ENCODE measurements around the gene ZCRB1.
"Not testable (repeated sequence)": the region's sequence is repeated elsewhere in the genome, so short reads cannot be mapped to it uniquely, and the experiment has no call there.

Gene ZCRB1

GRCh38 chr12:42325653-42326474, at the start of gene ZCRB1, which contains the start of gene PPHLN1:
ZCRB1 (minus strand) TSS chr12:42326094; CDS start chr12:42324102, 1,992 bp downstream.
PPHLN1 (plus strand) TSS chr12:42326167; CDS start chr12:42335903, 9,736 bp downstream.
- peak; percentile 81 for DNase-seq

DNA sequence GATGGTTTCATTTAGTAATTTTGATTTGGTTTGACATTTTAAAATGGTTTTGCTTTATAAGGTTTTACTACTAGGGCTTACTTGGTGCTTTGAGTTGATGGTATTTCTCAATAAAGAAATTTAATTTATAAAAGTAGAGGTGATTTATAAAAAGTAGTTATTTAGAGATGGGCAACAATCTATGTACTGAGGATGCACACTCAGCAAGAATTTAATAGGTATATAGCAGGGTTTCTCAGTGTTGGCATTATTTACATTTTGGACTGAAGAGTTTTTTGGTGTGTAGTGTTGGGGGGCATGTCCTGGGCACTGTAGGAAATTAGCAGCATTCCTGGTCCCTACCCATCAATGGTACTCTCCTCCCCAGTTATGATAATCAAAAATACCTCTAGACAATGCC, 47.8 kb upstream of the ZCRB1 start:
- no peak for DNase-seq

DNA sequence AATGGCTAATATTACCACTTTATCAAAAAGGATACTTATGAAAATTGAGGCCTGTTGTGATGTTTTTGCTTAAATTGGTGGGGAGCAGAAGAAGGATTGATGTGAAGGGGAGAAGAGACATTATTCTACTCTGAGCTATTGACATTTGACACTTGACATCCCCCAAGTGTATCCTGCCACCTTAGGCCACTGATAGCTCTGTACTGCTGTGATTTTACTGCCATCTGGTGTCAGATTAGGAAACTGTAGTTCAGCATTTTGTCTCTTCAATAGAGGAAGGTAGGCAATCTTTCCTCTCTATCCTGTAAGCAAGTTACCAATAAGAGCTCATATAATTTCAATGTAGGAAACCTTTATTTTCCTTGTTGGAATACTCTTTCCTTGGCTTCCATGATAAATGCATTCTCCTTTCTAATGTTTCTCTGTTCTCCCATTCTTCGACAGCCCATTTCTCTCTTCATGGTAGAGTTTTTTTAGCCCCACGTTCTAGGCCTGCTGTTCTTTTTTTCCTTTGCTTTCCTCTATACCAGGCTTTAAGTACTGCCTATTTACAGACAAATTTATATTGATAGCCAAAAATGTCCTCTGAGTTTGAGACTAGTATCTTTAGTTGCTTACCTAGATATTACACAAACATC, 46.4 kb upstream of the ZCRB1 start:
- peak; percentile 30 to 66 for DNase-seq

DNA sequence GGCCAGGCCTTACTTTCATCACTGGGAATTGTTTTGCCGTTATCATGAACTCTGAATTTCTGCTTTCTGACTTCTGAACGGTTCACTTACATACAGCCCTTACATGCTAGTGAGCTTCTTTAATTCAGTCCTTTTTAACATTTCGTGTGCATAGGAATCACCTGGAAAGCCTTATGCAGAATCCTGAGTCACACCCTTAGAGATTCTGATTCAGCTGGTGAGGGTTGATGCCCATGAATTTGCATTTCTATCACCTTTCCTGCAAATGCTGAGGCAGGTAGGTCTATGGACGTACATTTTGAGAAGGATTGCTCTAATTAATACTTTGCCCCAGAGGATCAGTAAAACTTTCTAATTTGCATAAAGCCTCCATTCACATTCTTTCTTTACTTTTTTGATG, 44.1 kb upstream of the ZCRB1 start:
- no peak for DNase-seq

- no peak for DNase-seq
Observed at GRCh38 chr12:42365486-42365885, 39.6 kb upstream of the ZCRB1 start.

- no peak for DNase-seq
Observed at GRCh38 chr12:42364692-42365091, 38.8 kb upstream of the ZCRB1 start.

DNA sequence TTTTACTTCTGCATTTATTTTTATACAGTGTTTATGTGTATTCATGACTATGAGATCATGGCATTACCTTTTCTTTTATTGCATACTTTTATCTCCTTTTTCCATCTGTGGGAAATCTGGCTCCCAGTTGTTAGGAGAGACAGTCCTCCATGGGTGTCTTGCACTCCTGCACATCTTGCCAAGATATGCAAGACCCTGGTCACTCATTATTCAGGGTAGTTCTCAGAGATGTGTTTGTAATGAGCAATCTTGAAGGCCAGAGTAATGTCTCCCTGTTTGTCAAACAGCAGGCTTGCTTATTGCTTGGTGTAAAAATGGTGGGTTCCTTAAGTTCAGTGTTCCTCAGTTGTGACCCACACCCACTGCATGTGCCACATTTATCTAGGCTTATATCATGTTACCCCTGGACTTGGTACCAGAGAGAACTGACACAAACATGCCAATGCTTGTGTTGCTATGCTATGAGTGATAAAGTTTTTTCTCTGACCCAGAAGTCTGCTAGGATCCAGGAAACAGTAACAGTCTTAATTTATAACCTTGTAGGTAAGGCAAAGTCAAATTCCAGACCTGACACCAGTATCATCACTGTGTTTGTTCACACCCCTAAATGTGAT, 36.9 kb upstream of the ZCRB1 start:
- no peak for DNase-seq

- DNase-seq = no peak
Observed at GRCh38 chr12:42361909-42362646, 36.2 kb upstream of the ZCRB1 start.

GRCh38 chr12:42360747-42361403, 35.0 kb upstream of the ZCRB1 start:
- DNase-seq = no peak

GRCh38 chr12:42356344-42356743, 30.4 kb upstream of the ZCRB1 start:
- no peak for DNase-seq

DNA sequence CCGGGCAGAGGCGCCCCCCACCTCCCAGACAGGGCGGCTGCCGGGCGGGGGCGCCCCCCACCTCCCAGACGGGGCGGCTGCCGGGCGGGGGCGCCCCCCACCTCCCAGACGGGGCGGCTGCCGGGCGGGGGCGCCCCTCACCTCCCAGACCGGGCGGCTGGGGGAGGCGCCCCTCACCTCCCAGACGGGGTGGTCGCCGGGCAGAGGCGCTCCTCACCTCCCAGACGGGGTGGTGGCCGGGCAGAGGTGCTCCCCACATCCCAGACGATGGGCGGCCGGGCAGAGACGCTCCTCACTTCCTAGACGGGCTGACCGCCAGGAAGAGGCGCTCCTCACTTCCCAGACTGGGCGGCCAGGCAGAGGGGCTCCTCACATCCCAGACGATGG, 24.1 kb upstream of the ZCRB1 start:
- not testable (repeated sequence) for DNase-seq

DNA sequence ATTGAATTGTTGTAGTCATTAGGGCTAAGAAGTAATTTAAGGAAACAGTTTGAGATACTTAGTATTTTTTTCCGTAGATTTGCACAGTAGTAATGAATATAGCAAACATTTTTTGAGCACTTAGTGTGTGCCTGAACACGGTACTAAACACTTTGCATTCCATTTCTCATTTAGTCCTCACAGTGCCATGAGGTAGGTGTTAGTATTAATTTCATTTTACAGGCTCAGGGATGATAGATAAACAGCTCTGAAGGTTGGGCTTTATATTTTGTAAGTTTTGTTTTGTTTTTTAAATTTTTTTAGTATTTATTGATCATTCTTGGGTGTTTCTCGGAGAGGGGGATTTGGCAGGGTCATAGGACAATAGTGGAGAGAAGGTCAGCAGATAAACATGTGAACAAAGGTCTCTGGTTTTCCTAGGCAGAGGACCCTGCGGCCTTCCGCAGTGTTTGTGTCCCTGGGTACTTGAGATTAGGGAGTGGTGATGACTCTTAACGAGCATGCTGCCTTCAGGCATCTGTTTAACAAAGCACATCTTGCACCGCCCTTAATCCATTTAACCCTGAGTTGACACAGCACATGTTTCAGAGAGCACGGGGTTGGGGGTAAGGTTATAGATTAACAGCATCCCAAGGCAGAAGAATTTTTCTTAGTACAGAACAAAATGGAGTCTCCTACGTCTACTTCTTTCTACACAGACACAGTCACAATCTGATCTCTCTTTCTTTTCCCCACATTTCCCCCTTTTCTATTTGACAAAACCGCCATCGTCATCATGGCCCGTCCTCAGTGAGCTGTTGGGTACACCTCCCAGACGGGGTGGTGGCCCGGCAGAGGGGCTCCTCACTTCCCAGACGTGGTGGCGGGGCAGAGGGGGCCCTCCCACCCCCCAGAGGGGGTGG, 23.5 kb upstream of the ZCRB1 start:
- DNase-seq = not testable (repeated sequence)

GRCh38 chr12:42346403-42347002, 20.6 kb upstream of the ZCRB1 start:
- no peak for DNase-seq

GRCh38 chr12:42343721-42344120, 17.8 kb upstream of the ZCRB1 start:
- no peak for DNase-seq

DNA sequence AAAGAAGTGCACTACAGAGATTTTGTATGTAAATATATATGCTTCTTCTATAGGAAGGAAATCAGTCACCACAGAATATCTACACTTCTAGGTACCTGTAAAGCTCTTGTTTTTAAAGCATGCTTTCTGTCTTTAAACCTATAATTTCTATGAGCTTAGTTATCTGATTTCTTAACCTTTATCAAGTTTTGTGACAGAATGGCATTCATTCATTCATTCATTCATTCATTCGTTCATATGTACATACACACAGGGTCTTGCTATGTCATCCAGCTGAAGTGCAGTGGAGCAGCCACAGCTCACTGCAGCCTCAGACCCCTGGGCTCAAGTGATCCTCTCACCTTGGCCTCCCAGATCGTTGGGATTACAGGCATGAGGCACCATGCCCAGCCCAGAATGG, 16.1 kb upstream of the ZCRB1 start:
- DNase-seq = no peak

- DNase-seq = no peak
Observed at GRCh38 chr12:42338280-42338679, 12.4 kb upstream of the ZCRB1 start.

DNA sequence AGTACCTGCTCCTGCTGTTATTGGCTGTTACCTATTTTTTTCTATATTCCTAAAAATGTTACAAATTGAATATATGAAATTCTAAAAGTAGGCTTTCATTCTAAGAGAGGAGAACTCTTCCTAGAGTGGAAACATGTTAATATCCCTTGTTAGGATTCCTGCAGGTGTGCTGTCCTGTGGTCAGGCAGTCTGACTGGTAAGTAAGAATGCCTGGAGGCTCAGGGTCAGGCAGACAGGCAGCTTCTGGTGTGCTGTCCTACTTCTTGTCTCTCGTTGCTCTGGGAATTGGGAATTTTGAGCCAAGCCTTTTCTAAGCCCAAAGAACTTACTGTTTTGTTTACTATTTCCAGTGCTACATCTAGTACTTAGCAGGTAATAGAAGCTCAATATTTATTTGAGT, 10.4 kb upstream of the ZCRB1 start:
- no peak for DNase-seq

DNA sequence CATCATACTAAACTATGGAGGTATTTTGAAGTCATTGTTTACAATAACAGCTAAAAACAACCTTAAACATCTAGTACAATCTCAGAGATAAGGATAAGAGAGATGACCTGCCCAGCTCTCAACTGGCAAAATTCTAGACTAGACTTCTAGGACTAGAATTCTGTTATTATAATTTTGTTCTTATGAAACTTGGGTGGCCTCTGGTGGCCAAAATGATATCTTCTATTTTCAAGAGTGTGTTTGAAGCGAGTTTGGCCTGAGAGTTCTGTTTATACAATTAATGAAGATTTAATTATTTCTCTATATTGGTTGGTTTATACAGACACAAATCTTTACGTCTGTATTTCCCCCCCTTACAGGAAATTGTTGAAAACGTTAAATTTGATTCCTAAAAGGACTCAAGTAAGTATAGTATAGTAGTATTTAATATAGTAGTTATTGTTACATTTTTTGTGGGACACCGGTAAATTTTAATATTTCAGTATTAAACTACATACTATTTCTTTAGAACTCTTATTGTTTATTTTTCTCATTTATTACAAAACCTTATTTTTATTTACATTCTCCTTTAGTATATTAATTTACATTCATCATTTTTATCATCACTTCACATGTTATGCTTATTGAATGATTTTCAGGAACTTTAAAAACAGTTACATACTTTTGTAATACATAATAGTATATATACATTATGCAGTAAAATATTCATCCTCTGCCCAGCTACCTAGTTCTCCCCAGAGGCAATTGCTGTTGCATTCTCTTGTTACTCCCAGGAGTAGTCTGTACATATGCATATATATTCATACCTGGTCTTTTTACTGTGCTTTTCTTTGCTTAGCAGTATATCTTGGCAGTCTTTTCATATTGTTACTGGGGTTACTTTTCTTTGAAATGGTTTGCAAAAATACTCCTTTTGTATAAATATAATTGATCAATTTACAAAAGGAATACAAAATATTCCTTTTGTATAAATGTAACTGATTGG, 6.7 kb upstream of the ZCRB1 start:
- peak; percentile 22 to 64 for DNase-seq

- DNase-seq = not testable (repeated sequence)
Observed at GRCh38 chr12:42330097-42330496, 4.2 kb upstream of the ZCRB1 start.

DNA sequence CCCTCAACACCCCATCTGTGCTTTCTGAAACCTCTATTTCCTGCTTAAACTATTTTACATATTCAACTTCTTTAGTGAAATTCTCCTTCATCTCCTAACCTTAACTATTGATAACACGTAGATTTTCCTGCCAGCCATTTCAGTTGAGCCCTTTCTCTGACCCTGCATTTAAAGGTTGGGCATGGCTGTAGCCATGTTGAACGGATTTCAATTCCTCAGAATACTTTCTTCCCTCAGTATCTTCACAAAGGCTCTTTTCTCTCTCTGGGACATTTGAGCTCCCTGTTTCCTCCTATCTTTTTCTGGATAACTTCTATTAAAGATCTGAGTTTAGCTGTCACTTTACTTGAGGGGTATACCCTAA, 1.3 kb upstream of the ZCRB1 start:
- DNase-seq = no peak

All from CD4-positive, alpha-beta T cell treated with Interleukin-4 for 1 hour (primary cell).